ENCODE data around the gene TYSND1. TPM values are rescaled to one million over a fixed set of nuclear protein-coding genes. Genes with fewer than 3 reads are reported as not detected.

Gene TYSND1
- total and polyA plus RNA-seq, 2 of the 13 experiments (the other 11 are each of a cell fraction or from before 2014, with no cell fraction given) = 3.3 to 8.9 TPM

DNA sequence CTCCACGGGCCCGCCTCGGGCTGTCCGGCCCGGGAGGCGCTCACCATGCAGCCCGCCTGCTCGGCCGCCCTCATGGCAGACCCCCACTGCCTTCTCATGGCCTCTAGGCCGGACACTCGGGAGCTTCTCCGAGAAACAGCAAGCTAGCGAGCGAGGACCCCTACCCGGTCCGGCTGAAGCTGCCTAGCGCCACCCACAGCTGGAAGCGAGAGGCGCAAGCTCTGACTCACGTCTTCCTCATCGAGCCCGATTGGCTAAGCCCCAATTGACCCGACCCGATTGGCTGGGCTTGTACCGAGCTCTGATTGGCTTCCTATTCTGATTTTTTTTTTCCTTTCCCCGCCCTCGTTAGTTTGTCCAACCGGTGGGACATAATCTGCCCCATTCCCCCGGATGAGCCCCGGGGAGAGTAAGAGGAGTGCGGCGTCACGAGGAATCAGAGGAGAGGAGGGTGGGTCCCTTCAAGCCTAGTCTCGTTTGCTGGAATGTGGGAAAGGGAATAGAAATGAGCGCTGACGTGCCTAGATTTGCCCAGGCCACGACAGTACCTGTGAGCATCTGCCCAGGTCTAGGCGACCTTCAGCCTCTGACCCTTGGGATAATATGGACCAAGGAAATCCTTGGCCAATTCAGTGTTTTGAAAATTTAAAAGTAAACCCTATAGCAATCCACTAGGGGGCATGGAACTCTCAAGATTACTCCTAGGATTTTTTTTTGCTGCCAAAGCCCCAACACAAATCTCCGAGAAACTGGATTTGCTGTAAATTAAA, at the start of gene TYSND1 (continued):
- TF ChIP-seq, protein P1, sequence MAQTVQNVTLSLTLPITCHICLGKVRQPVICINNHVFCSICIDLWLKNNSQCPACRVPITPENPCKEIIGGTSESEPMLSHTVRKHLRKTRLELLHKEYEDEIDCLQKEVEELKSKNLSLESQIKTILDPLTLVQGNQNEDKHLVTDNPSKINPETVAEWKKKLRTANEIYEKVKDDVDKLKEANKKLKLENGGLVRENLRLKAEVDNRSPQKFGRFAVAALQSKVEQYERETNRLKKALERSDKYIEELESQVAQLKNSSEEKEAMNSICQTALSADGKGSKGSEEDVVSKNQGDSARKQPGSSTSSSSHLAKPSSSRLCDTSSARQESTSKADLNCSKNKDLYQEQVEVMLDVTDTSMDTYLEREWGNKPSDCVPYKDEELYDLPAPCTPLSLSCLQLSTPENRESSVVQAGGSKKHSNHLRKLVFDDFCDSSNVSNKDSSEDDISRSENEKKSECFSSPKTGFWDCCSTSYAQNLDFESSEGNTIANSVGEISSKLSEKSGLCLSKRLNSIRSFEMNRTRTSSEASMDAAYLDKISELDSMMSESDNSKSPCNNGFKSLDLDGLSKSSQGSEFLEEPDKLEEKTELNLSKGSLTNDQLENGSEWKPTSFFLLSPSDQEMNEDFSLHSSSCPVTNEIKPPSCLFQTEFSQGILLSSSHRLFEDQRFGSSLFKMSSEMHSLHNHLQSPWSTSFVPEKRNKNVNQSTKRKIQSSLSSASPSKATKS (CRISPR knock-in tag; IDR thresholded peaks at IDR 0.05) = no peak
- TF ChIP-seq, protein P2, sequence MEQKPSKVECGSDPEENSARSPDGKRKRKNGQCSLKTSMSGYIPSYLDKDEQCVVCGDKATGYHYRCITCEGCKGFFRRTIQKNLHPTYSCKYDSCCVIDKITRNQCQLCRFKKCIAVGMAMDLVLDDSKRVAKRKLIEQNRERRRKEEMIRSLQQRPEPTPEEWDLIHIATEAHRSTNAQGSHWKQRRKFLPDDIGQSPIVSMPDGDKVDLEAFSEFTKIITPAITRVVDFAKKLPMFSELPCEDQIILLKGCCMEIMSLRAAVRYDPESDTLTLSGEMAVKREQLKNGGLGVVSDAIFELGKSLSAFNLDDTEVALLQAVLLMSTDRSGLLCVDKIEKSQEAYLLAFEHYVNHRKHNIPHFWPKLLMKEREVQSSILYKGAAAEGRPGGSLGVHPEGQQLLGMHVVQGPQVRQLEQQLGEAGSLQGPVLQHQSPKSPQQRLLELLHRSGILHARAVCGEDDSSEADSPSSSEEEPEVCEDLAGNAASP (CRISPR knock-in tag; IDR thresholded peaks at IDR 0.05; ENCODE audit: borderline replicate concordance) = 0 out of 2 replicates have a peak, but pooled peaks have one; percentile 25
- no peak for TF ChIP-seq CHCHD3 (CRISPR knock-in tag; IDR thresholded peaks at IDR 0.05)
- peak; percentile 77; the same call in 1 of the 2 replicates for TF ChIP-seq ZNF256 (CRISPR knock-in tag; conservative IDR thresholded peaks at IDR 0.05)
- 0 out of 2 replicates have a peak, but pooled peaks have one; percentile 51 for TF ChIP-seq ELF4 (CRISPR knock-in tag; IDR thresholded peaks at IDR 0.05; ENCODE audit: borderline replicate concordance)
- peak; percentile 75; the same call in 1 of the 2 replicates for TF ChIP-seq KDM4B (CRISPR knock-in tag; IDR thresholded peaks at IDR 0.05)
- TF ChIP-seq, protein P3, sequence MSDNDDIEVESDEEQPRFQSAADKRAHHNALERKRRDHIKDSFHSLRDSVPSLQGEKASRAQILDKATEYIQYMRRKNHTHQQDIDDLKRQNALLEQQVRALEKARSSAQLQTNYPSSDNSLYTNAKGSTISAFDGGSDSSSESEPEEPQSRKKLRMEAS (IDR thresholded peaks at IDR 0.05) = peak; percentile 23; the same call in 1 of the 2 replicates
- TF ChIP-seq KLF9 (CRISPR knock-in tag; IDR thresholded peaks at IDR 0.05; ENCODE audit: low read depth) = no peak
- TF ChIP-seq, protein P4, sequence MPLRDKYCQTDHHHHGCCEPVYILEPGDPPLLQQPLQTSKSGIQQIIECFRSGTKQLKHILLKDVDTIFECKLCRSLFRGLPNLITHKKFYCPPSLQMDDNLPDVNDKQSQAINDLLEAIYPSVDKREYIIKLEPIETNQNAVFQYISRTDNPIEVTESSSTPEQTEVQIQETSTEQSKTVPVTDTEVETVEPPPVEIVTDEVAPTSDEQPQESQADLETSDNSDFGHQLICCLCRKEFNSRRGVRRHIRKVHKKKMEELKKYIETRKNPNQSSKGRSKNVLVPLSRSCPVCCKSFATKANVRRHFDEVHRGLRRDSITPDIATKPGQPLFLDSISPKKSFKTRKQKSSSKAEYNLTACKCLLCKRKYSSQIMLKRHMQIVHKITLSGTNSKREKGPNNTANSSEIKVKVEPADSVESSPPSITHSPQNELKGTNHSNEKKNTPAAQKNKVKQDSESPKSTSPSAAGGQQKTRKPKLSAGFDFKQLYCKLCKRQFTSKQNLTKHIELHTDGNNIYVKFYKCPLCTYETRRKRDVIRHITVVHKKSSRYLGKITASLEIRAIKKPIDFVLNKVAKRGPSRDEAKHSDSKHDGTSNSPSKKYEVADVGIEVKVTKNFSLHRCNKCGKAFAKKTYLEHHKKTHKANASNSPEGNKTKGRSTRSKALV (CRISPR knock-in tag; IDR thresholded peaks at IDR 0.05) = peak; percentile 46; the same call in 1 of the 2 replicates
- peak; percentile 78 for TF ChIP-seq ZNF317 (CRISPR knock-in tag; IDR thresholded peaks at IDR 0.05)
- TF ChIP-seq, protein P5, sequence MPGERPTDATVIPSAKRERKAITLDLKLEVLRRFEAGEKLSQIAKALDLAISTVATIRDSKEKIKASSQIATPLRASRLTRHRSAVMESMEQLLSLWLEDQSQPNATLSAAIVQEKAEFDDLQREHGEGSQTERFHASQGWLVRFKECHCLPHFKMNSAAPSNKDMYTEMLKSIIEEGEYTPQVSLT (CRISPR knock-in tag; IDR thresholded peaks at IDR 0.05; ENCODE audit: borderline replicate concordance, low read depth) = no peak
- TF ChIP-seq SP140L (CRISPR knock-in tag; IDR thresholded peaks at IDR 0.05; ENCODE audit: borderline replicate concordance) = no peak
- TF ChIP-seq, protein P6, sequence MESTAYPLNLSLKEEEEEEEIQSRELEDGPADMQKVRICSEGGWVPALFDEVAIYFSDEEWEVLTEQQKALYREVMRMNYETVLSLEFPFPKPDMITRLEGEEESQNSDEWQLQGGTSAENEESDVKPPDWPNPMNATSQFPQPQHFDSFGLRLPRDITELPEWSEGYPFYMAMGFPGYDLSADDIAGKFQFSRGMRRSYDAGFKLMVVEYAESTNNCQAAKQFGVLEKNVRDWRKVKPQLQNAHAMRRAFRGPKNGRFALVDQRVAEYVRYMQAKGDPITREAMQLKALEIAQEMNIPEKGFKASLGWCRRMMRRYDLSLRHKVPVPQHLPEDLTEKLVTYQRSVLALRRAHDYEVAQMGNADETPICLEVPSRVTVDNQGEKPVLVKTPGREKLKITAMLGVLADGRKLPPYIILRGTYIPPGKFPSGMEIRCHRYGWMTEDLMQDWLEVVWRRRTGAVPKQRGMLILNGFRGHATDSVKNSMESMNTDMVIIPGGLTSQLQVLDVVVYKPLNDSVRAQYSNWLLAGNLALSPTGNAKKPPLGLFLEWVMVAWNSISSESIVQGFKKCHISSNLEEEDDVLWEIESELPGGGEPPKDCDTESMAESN (CRISPR knock-in tag; conservative IDR thresholded peaks at IDR 0.05) = peak; percentile 57; the same call in 1 of the 2 replicates
- peak; percentile 13; the same call in 1 of the 2 replicates for TF ChIP-seq AKAP8 (CRISPR knock-in tag; IDR thresholded peaks at IDR 0.05)
- no peak; the same call in 1 of the 2 replicates for TF ChIP-seq ZNF124 (CRISPR knock-in tag; IDR thresholded peaks at IDR 0.05)
- peak; percentile 63; the same call in 1 of the 2 replicates for TF ChIP-seq ERF (CRISPR knock-in tag; IDR thresholded peaks at IDR 0.05)
- peak; percentile 96 for TF ChIP-seq RFXAP (CRISPR knock-in tag; IDR thresholded peaks at IDR 0.05; ENCODE audit: borderline replicate concordance)
- peak; percentile 85; the same call in 1 of the 2 replicates for TF ChIP-seq ZNF766 (CRISPR knock-in tag; IDR thresholded peaks at IDR 0.05; ENCODE audit: borderline replicate concordance)
- TF ChIP-seq SMARCC2 (IDR thresholded peaks at IDR 0.05) = no peak
- TF ChIP-seq SRSF4 (IDR thresholded peaks at IDR 0.05; ENCODE audit: low read depth, low read length, poor library complexity, severe bottlenecking) = no peak
- peak; percentile 55 for TF ChIP-seq RBFOX2 (IDR thresholded peaks at IDR 0.05; ENCODE audit: low read depth, low read length)

All from HepG2 (cell line).